Colon (tissue), 2 donors: ENCODE results near the gene TCERG1.
"Not testable (repeated sequence)": the region's sequence is repeated elsewhere in the genome, so short reads cannot be mapped to it uniquely, and the experiment has no call there.

Source experiments
- FAIRE-seq: peaks from 2 replicates; lab custom pipeline; 2012; peaks lifted over from hg19 to GRCh38; lab: Jason Lieb, UNC
- donor health status: control.
- donor health status: control.

Gene TCERG1

DNA sequence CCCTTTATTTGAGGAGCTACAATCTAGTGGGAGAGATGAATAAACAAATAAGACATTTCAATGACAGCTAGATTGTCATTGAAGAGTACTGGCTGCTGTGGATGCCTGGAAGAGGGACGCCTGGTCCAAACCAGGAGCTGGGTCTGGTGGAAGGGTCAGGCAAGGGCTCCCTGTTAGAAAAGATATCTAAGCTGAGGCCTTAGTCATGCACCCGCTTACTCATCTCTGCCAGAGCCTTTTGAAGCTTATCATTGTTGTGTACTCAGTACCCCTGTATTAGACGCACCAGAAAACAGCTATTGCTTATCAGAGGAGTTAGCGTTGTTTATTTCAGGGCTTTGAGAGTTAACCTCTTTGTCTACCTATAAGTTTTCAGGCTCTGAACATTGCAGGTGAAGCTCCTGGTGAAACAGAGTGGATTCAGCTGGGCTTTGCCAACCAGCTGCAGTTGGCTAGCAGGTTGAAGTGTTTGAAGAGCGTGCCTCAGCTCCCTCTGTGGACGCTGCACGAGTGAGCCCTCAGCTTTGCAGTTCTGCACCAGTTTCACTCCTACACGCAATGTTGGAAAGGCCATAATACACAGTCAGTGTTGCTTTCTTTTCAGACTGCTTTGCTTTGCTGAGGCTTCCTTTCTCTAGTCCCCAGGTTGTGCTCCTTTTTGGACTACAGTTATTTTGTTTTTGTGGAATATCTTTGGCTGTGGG is 74.4 kb downstream of the TCERG1 start:
- no peak for FAIRE-seq

DNA sequence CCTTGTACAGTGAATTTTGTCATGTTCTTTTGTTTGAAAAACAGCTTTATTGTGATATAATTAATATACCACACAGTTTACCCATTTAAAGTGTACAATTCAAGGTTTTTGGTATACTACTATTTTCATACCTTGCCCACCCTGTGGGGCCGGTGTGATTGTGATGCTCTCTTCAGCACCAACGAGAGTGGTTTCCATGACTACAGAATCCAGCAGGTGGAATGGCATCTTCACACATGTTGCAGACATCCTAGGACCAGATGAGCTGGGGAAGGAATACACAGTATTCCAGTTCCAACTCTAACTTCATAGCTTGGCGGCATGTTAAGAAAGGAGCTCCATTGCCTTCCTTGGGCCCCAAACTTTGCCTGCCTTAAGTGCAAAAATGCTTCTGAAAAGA is 76.6 kb downstream of the TCERG1 start:
- no peak for FAIRE-seq

- no peak for FAIRE-seq
These were observed 80.7 kb downstream of the TCERG1 start for GRCh38 chr5:146527785-146528184.

- FAIRE-seq, result no peak
These were observed 81.1 kb downstream of the TCERG1 start for GRCh38 chr5:146528236-146528635.

DNA sequence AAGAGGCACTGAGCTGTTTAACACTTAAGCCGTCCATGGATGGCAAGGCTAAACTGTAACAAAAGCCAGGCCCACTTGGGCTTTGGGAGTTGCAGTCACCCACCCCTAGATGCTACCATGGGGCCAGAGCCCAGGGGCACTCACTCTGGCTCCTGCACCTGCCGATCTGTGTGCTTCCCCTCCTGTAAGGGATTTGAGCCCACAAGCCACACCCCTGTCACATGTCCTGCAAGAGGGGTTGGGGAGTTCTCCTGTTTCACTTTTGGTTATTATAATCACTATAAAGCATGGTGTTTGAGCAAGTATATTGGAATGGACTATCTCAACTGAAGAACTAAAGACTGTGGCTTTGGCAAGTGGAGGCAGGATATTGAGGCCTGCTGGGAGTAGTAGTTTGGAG is 82.9 kb downstream of the TCERG1 start:
- FAIRE-seq, result no peak

GRCh38 chr5:146533260-146533857 is 86.2 kb downstream of the TCERG1 start:
- no peak for FAIRE-seq

GRCh38 chr5:146533882-146534281 is 86.7 kb downstream of the TCERG1 start:
- no peak for FAIRE-seq

GRCh38 chr5:146538432-146538831 is 91.3 kb downstream of the TCERG1 start:
- no peak for FAIRE-seq

DNA sequence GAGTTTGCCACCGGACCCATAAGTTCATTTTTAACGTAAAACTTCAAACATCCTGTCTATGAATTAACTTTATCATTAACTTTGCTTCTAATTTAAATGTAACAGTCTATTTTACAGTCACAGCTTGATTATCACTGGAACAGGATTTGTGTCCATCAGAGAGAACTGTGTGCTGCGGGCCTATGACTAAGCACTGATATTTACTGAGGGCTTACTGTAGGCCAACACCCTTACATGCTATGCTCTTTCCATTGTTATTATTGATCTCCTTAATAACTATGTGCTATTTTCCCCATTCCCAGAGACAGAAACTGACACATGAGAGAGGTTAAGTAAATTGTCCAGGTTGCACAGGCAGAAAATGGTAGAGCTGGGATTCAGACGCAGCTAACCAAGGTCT is 92.8 kb downstream of the TCERG1 start:
- no peak for FAIRE-seq

GRCh38 chr5:146540414-146540813 is 93.3 kb downstream of the TCERG1 start:
- FAIRE-seq, result no peak

DNA sequence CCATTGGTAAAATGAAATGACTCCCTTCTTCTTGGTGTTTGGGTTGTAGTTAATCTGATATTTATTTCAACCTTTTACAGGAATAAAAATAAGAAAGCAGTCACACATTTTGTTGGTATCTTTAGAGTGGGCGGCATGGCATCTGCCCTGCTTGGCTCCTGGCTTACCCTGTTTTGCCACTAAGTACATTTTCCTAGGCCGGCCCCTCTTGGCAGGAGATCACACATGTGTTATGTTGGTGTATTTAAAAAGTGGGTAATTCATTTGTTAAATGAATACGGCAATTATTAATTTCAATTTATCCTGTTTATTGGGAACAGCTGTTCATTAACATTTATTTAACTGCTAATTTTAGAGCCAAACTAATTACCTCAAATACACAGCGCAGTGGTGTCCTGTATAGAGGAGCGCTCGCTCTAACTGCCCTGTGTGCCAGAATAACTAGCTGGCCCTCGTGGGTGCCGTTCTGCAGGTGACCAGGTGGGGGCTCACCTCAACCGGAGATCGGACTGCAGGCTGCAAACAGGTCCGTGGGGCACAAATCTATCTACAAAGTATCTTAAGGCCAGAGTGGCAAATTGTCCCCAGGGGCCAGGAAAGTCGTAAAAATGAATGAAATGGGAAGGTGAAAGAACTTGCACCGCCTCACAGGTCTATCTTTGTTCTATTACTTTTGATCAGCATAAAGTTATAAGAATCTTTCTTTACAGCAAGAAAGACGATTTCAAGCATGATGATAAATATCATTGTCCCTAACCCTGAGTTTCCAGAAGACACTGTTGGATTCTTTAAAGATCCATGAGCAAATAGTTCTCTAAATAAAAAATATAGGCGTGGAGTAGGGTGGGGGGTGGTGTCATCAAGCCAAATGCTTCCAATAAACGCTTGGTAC is 95.1 kb downstream of the TCERG1 start:
- no peak for FAIRE-seq

- FAIRE-seq, result no peak
These were observed 97.1 kb downstream of the TCERG1 start for GRCh38 chr5:146544232-146544631.

DNA sequence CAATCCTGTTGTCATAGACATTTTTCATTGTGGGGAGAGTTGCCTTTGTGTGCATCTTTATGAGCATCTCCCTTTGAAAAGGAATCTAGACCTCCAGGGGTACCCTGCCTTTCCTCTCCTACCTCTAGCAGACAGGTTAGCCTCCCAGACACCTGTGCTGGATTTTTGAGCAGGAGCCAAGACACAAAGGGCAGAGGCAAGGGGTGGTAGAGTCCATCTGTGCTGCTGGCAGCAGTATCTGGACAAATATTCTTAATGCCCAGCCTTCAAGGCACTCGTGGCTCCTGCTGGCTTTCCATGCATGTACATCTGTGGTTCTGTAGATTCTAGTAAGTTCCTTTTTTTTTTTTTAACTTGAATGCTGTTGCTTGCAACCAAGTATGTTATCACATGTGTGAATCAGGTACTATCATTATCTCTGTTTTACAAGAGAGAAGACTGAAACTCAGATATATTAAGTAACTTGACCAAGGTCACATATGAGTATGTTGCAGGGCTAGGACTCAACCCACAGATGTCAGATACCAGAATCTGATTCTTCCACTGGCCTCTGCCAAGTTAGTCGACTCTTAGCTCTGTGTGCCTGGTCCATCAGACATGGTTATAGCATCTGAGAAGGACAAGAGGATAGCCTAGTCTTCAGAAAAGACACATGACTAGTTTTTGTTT is 101.8 kb downstream of the TCERG1 start:
- no peak for FAIRE-seq

- no peak for FAIRE-seq
These were observed 102.5 kb downstream of the TCERG1 start for GRCh38 chr5:146549615-146550014.

GRCh38 chr5:146553446-146553845 is 106.3 kb downstream of the TCERG1 start:
- FAIRE-seq, result no peak

DNA sequence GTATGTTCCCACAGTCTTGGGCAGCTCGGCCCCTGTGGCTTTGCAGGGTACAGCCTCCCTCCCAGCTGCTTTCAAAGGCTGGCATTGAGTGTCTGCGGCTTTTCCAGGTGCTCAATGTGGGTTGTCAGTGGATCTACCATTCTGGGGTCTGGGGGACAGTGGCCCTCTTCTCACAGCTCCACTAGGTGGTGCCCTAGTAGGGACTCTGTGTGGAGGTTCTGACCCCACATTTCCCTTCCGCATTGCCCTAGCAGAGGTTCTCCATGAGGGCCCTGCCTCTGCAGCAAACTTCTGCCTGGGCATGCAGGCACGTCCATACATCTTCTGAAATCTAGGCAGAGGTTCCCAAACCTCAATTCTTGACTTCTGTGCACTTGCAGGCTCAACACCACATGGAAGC is 109.8 kb downstream of the TCERG1 start:
- FAIRE-seq, result not testable (repeated sequence)

- no peak for FAIRE-seq
These were observed 113.2 kb downstream of the TCERG1 start for GRCh38 chr5:146560205-146560812.
